B cell (primary cell): ENCODE measurements around the gene NYAP2.

Experiments
- EZH2 ChIP-seq: IDR thresholded peaks from 2 replicates; pipeline ENCODE4 v1.6.1; 2012; ENCODE audit warnings: borderline replicate concordance, low read depth, mild to moderate bottlenecking, moderate library complexity, low read length; ENCODE audit not compliant: insufficient read depth, poor library complexity, severe bottlenecking
- TF ChIP-seq, protein P1 (sequence below): fragments of 200-600 bp; IDR thresholded peaks from one replicate; pipeline ENCODE4 v1.8.0; 2022; ENCODE audit warnings: antibody characterized with exemption, mild to moderate bottlenecking

- TF ChIP-seq, protein P1, sequence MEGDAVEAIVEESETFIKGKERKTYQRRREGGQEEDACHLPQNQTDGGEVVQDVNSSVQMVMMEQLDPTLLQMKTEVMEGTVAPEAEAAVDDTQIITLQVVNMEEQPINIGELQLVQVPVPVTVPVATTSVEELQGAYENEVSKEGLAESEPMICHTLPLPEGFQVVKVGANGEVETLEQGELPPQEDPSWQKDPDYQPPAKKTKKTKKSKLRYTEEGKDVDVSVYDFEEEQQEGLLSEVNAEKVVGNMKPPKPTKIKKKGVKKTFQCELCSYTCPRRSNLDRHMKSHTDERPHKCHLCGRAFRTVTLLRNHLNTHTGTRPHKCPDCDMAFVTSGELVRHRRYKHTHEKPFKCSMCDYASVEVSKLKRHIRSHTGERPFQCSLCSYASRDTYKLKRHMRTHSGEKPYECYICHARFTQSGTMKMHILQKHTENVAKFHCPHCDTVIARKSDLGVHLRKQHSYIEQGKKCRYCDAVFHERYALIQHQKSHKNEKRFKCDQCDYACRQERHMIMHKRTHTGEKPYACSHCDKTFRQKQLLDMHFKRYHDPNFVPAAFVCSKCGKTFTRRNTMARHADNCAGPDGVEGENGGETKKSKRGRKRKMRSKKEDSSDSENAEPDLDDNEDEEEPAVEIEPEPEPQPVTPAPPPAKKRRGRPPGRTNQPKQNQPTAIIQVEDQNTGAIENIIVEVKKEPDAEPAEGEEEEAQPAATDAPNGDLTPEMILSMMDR: no peak
- no peak for TF ChIP-seq EZH2
These were observed 182.4 kb downstream of the NYAP2 start for GRCh38 chr2:225581906-225582305.
